KG1 (cell line): ENCODE measurements around the gene MYRIP.
"Not testable (repeated sequence)": the region's sequence is repeated elsewhere in the genome, so short reads cannot be mapped to it uniquely, and the experiment has no call there.

Experiments used
- DNase-seq: peaks from one replicate; lab custom pipeline; 2025; lab: John Stamatoyannopoulos, UW

Gene MYRIP

GRCh38 chr3:39809181-39809994 is at the start of gene MYRIP:
Gene MYRIP (plus strand): TSS chr3:39809609. CDS start chr3:39900817, 91,208 bp downstream.
- DNase-seq = no peak

GRCh38 chr3:39760325-39760724 is 49.1 kb upstream of the MYRIP start:
- no peak for DNase-seq

- no peak for DNase-seq
Measured at GRCh38 chr3:39762537-39763070, 46.8 kb upstream of the MYRIP start.

- DNase-seq = no peak
Measured at GRCh38 chr3:39763390-39763789, 46.0 kb upstream of the MYRIP start.

- DNase-seq = no peak
Measured at GRCh38 chr3:39765575-39765974, 43.8 kb upstream of the MYRIP start.

- DNase-seq = no peak
Measured at GRCh38 chr3:39766433-39766832, 43.0 kb upstream of the MYRIP start.

GRCh38 chr3:39766909-39767308 is 42.5 kb upstream of the MYRIP start:
- DNase-seq = not testable (repeated sequence)

GRCh38 chr3:39778168-39778567 is 31.2 kb upstream of the MYRIP start:
- not testable (repeated sequence) for DNase-seq

GRCh38 chr3:39779511-39780230 is 29.7 kb upstream of the MYRIP start:
- no peak for DNase-seq

- no peak for DNase-seq
Measured at GRCh38 chr3:39780352-39780751, 29.1 kb upstream of the MYRIP start.

GRCh38 chr3:39781025-39781424 is 28.4 kb upstream of the MYRIP start:
- DNase-seq = no peak

- DNase-seq = no peak
Measured at GRCh38 chr3:39781632-39782031, 27.8 kb upstream of the MYRIP start.

- no peak for DNase-seq
Measured at GRCh38 chr3:39783680-39784079, 25.7 kb upstream of the MYRIP start.

- DNase-seq = no peak
Measured at GRCh38 chr3:39784922-39785321, 24.5 kb upstream of the MYRIP start.

GRCh38 chr3:39788128-39788883 is 21.1 kb upstream of the MYRIP start:
- DNase-seq = no peak

GRCh38 chr3:39791603-39792002 is 17.8 kb upstream of the MYRIP start:
- no peak for DNase-seq

- no peak for DNase-seq
Measured at GRCh38 chr3:39794880-39795279, 14.5 kb upstream of the MYRIP start.

- DNase-seq = no peak
Measured at GRCh38 chr3:39801216-39801615, 8.2 kb upstream of the MYRIP start.

- DNase-seq = not testable (repeated sequence)
Measured at GRCh38 chr3:39802486-39802885, 6.9 kb upstream of the MYRIP start.

GRCh38 chr3:39803956-39804355 is 5.5 kb upstream of the MYRIP start:
- no peak for DNase-seq

GRCh38 chr3:39804951-39805350 is 4.5 kb upstream of the MYRIP start:
- no peak for DNase-seq

- DNase-seq = no peak
Measured at GRCh38 chr3:39805650-39806049, 3.8 kb upstream of the MYRIP start.
